Measurements from ENCODE around the gene PDE4A. TPM values are rescaled to one million over a fixed set of nuclear protein-coding genes. Genes with fewer than 3 reads are reported as not detected.

The PDE4A gene
- total RNA-seq (2022; extraction: Qiagen RNA extraction; ENCODE audit: low read depth): 4.3 to 6.4 TPM (median 5.1 TPM) in 5 replicates

DNA sequence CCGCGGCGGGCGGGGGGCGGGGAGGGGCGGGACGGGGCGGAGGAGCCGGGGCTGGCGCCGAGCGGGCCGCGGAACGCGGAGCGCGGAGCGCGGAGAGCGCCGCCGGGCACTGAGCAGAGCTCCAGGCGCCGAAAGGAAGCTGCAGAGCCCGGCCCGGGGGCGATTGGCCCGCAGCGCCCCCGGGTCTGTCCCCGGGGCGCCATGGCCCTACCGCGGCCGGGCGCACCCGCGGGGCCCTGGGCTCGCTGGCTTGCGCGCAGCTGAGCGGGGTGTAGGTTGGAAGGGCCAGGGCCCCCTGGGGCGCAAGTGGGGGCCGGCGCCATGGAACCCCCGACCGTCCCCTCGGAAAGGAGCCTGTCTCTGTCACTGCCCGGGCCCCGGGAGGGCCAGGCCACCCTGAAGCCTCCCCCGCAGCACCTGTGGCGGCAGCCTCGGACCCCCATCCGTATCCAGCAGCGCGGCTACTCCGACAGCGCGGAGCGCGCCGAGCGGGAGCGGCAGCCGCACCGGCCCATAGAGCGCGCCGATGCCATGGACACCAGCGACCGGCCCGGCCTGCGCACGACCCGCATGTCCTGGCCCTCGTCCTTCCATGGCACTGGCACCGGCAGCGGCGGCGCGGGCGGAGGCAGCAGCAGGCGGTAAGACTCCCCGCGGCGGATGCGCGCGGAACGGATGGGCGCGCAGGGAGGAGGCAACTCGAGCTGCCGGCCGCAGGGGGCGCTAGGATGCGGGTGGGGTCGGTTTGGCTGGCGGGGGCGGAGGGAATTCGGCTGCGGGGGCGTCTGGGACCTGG is at the start of gene PDE4A:
TSS of gene PDE4A (plus strand) at position 95 of the 796 bp plus-strand sequence. CDS start at position 322, 227 bp downstream.

DNA sequence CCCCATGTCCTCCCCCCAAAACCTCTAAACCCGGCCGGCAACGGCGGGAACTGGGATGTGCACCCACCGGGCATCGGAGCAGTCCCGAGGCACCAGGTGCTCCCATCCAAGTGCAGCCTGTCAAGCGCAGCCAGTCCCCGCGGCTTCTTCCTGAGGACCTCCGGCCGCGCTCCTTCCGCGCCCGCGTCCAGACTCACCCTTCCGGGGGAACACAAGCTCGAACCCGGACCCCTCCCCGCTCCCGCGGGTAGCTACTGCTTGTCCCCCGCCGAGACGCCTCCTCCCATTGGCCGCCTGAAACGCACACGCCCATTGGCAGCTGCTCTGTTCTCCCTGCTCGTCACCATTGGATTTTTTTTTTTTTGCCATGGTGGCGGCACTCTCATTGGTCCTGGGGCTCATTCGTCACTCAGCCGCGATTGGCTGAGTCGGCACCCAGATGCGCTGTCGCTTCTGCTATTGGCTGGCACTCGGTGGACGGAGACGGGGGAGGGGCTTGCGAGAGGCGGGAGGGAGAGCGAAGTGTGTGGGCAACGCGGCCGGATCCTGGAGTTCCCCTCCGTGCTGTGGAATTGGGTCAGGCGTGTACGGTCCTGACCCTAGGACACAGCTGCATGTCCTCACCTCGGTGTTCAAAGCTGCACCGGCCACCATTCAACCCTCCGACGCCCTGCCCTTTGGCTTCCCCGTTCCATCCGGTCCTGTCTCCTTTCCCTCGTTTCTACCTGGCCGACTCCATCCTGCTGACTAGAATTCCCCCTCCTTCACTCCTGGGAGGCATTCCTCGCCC is 39.8 kb upstream of the PDE4A start, which contains the start of gene TYK2:
TSS of gene TYK2 (minus strand) at position 260 of the 790 bp plus-strand sequence. CDS start 2,166 bp downstream, outside the sequence.

DNA sequence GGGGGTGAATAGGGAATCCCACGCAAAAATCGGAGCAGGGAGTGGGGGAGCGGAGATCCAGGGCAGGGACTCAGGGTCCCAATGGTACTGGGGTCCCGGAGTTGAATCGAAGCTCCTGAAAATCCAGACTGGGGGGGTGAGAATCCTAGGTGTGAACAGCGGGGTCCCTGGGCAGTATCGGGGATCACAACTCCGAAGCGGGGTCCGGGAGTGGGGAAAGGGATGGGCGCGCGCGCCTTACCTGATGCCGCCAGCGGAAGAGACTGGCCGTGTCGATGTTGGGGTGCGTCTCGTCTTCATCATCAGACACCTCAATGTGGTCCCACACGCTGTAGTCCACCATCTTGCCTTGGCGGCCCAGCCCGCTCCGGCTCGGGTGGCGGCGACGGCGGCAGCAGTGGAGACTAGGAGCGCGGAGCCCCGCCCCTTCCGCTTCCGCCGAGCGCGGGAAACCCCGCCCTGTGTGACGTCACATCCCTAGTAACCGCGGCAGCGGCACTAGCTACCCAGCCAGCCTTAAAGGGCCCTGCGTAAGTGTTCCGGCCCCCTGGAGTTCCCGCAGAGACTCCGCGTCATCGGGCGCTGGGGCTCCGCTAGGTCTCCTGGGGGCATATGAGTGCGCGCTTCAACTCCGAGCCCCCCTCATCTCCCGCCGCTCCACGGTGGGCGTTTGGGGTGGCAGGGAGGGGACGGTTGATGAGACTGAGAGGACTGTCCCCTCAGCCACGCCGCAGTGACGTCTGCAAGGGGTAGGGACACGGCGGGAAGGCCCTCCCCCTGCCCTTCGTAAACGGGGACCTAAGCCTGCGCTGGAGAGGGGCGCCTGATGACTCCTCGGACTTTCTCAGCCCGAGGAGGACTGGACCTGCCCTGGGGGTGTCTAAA is 17.0 kb upstream of the PDE4A start, which contains the start of gene CDC37:
TSS of gene CDC37 (minus strand) at position 406 of the 885 bp plus-strand sequence. CDS start at position 343, 63 bp downstream.

DNA sequence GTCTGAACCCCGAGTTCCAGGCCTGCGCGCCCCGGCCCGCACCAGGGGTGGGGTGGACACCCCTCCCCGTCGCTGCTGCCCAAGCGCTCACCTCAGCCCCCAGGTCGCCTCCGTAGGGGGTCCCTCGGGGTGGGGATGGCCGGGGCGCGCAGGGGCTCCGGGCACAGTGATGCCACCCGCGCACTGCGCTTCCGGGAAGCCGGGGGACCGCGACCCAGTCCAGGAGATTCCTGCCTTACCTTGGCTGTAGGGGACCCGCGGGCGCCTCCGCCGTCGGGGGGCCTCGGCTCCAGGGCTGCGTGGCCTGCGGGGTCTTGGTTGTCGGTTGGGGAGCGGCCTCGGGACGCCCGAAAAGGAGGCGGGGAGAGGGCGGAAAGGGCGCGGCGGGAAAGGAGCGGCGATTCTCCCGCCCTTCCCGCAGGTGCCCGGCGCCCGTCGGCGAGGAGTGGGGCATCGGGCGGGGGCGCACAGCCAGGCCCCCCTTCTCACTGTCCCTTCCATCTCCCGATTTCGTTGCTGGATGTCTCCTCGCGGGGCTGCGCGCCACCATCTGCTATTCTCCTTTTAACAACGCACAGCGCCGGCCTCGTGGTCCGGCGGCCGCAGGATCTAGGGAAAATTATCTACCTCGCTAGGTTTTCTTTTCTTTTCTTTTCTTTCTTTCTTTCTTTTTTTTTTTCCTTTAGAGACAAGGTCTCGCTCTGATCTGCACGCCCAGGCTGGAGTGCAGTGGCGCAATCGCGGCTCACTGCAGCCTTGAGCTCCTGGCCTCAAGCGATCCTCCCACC is 82.9 kb downstream of the PDE4A start, which contains the start of gene KEAP1:
TSS of gene KEAP1 (minus strand) at position 355 of the 788 bp plus-strand sequence. CDS start 3,323 bp downstream, outside the sequence.

DNA sequence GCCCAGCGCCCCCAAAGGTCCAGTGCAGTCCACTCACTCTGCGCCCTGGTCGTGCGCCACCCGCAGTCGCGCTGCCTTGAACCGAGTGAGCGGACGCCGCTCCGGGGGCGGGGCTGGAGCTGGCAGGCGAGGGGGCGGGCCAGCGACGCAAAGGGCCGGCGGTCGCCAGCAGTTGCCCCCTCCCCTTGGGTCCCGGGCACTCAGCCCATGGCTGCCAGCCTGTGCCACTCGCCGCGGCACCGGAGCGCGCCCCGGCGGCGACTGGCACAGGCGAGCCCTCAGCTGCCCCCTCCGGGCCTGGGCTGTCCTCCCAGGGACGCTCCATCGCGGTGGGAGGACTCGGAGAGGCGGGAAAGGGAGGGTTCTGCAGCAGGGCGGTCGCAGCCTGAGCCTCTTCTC is 97.0 kb downstream of the PDE4A start, which contains the start of gene S1PR5:
TSS of gene S1PR5 (minus strand) at position 87 of the 399 bp plus-strand sequence. CDS start 2,436 bp downstream, outside the sequence.

Other genes starting within 250 kb of the PDE4A start
- 54.7 to 71.6 TPM (median 67.8 TPM) in 5 replicates for gene DNMT1, start 225.6 kb upstream of the PDE4A start, total RNA-seq (2022; extraction: Qiagen RNA extraction; ENCODE audit: low read depth)
- gene S1PR2, start 189.2 kb upstream of the PDE4A start, total RNA-seq (2022; extraction: Qiagen RNA extraction; ENCODE audit: low read depth): 1.1 to 1.6 TPM (median 1.2 TPM) in 5 replicates
- gene MRPL4, start 168.3 kb upstream of the PDE4A start, total RNA-seq (2022; extraction: Qiagen RNA extraction; ENCODE audit: low read depth): 61.4 to 79.0 TPM (median 69.4 TPM) in 5 replicates
- 3.9 to 7.0 TPM (median 5.1 TPM) in 5 replicates for gene ICAM1, start 149.4 kb upstream of the PDE4A start, total RNA-seq (2022; extraction: Qiagen RNA extraction; ENCODE audit: low read depth)
- gene ICAM4, start 133.6 kb upstream of the PDE4A start, total RNA-seq (2022; extraction: Qiagen RNA extraction; ENCODE audit: low read depth): 0.09 to 0.17 TPM (median 0.11 TPM) in 4 of 5 replicates, not detected in the other
- gene ICAM5, start 130.6 kb upstream of the PDE4A start, total RNA-seq (2022; extraction: Qiagen RNA extraction; ENCODE audit: low read depth): 0.57 to 1.2 TPM (median 0.65 TPM) in 5 replicates
- gene ZGLP1, start 110.7 kb upstream of the PDE4A start, total RNA-seq (2022; extraction: Qiagen RNA extraction; ENCODE audit: low read depth): 0.87 to 3.6 TPM (median 1.7 TPM) in 5 replicates
- 21.5 to 37.1 TPM (median 29.8 TPM) in 5 replicates for gene FDX2, start 104.5 kb upstream of the PDE4A start, total RNA-seq (2022; extraction: Qiagen RNA extraction; ENCODE audit: low read depth)
- gene RAVER1, start 87.0 kb upstream of the PDE4A start, total RNA-seq (2022; extraction: Qiagen RNA extraction; ENCODE audit: low read depth): 21.6 to 34.4 TPM (median 30.0 TPM) in 5 replicates
- gene ICAM3, start 80.9 kb upstream of the PDE4A start, total RNA-seq (2022; extraction: Qiagen RNA extraction; ENCODE audit: low read depth): 5.6 to 10.2 TPM (median 8.8 TPM) in 5 replicates
- gene TYK2, start 40.0 kb upstream of the PDE4A start, total RNA-seq (2022; extraction: Qiagen RNA extraction; ENCODE audit: low read depth): 32.6 to 51.3 TPM (median 48.2 TPM) in 5 replicates
- gene CDC37, start 17.0 kb upstream of the PDE4A start, total RNA-seq (2022; extraction: Qiagen RNA extraction; ENCODE audit: low read depth): 174 to 204 TPM (median 177 TPM) in 5 replicates
- gene KEAP1, start 82.8 kb downstream of the PDE4A start, total RNA-seq (2022; extraction: Qiagen RNA extraction; ENCODE audit: low read depth): 59.7 to 76.3 TPM (median 65.5 TPM) in 5 replicates
- gene S1PR5, start 96.9 kb downstream of the PDE4A start, total RNA-seq (2022; extraction: Qiagen RNA extraction; ENCODE audit: low read depth): 2.1 to 2.9 TPM (median 2.6 TPM) in 5 replicates
- gene ATG4D, start 123.4 kb downstream of the PDE4A start, total RNA-seq (2022; extraction: Qiagen RNA extraction; ENCODE audit: low read depth): 19.2 to 23.6 TPM (median 22.5 TPM) in 5 replicates
- 17.0 to 19.8 TPM (median 17.8 TPM) in 5 replicates for gene KRI1, start 145.5 kb downstream of the PDE4A start, total RNA-seq (2022; extraction: Qiagen RNA extraction; ENCODE audit: low read depth)
- 4.6 to 5.4 TPM (median 5.0 TPM) in 5 replicates for gene CDKN2D, start 148.4 kb downstream of the PDE4A start, total RNA-seq (2022; extraction: Qiagen RNA extraction; ENCODE audit: low read depth)
- 36.2 to 50.7 TPM (median 39.6 TPM) in 5 replicates for gene AP1M2, start 166.8 kb downstream of the PDE4A start, total RNA-seq (2022; extraction: Qiagen RNA extraction; ENCODE audit: low read depth)
- gene SLC44A2, start 205.0 kb downstream of the PDE4A start, total RNA-seq (2022; extraction: Qiagen RNA extraction; ENCODE audit: low read depth): 5.4 to 8.1 TPM (median 6.6 TPM) in 5 replicates
- 169 to 194 TPM (median 184 TPM) in 5 replicates for gene ILF3, start 233.8 kb downstream of the PDE4A start, total RNA-seq (2022; extraction: Qiagen RNA extraction; ENCODE audit: low read depth)